Measurements from ENCODE around the gene AMMECR1. TPM values are rescaled to one million over a fixed set of nuclear protein-coding genes. Genes with fewer than 3 reads are reported as not detected.

The AMMECR1 gene
- total and polyA plus RNA-seq, 2 of the 4 experiments (the other 2 are of a cell fraction), result 7.0 to 11.3 TPM

DNA sequence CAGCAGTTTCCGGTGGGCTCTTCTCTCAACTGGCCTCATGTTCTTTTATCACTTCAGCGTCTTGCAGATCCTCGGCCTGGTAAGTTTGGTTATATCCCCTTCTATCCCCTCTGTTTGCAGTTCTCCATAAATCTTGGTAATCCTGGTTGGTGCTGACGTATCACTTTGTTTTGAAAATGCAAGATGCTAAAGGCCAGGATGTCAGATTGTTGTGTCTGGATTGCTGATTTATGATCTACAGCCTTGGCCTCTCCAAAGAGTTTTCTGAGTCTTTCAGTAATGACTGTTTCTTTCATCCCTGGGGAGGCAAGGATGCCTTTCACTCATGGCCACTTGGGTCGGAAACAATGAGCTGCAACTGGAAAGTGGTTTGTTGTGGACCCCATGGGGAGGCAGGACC lies 146.4 kb downstream of the AMMECR1 start:
- H4K8ac ChIP-seq (ENCODE audit: low read depth in 2 of 2, low read length in 2 of 2), result no peak overlapping the region
- no peak overlapping the region for H2BK120ac ChIP-seq (ENCODE audit: low read depth, low read length)
- no peak overlapping the region for H3K27ac ChIP-seq (ENCODE audit: insufficient read depth, low read length)
- H2AK5ac ChIP-seq (ENCODE audit: low read depth, low read length), result no peak overlapping the region
- no peak overlapping the region for H2BK5ac ChIP-seq (ENCODE audit: low read depth, low read length, poor library complexity, severe bottlenecking)
- H3K9me3 ChIP-seq (ENCODE audit: control insufficient read depth, insufficient read depth, low read length), result no peaks in the 10 kb centered on the region; the same call in 1 of the 2 replicates
- POLR2A ChIA-PET (ENCODE audit: unreplicated experiment), result no interaction called here
- in situ Hi-C loops (cut with MboI; ENCODE audit: low sequenced_read_pairs), result no loop called here
- CTCF ChIA-PET, result no interaction called here
- no peak overlapping the region for H3K23ac ChIP-seq (ENCODE audit: low read depth, low read length)
- peak; percentile 19 for DNase-seq
- no peak overlapping the region for H2AFZ ChIP-seq (replicated peaks; ENCODE audit: low read length, poor library complexity)
- BruUV-seq (replicated peaks), result no TSS peak
- no peak overlapping the region for H3K9ac ChIP-seq (ENCODE audit: low read depth, low read length)
- peaks cover 11% of the 10 kb centered on the region; the same call in 1 of the 2 replicates for H3K9me1 ChIP-seq (ENCODE audit: insufficient read depth, low read length)
- H3K36me3 ChIP-seq (ENCODE audit: control insufficient read depth, insufficient read depth, low read length), result 0 out of 2 replicates have a peak, but pooled peaks cover 4% of the 10 kb centered on the region
- no peak overlapping the region for H2AK9ac ChIP-seq (replicated peaks; ENCODE audit: low read depth, low read length, poor library complexity)
- dilution Hi-C loops (cut with HindIII; ENCODE audit: low sequenced_read_pairs, unreplicated experiment), result no loop called here
- H2BK15ac ChIP-seq (ENCODE audit: low read depth, low read length), result no peak overlapping the region
- H3K14ac ChIP-seq (replicated peaks; ENCODE audit: low read depth, low read length), result no peak overlapping the region
- peaks cover 4% of the 10 kb centered on the region; the same call in 1 of the 2 replicates for H3K4me1 ChIP-seq (ENCODE audit: control insufficient read depth, insufficient read depth, low read length)
- no peak overlapping the region for H4K5ac ChIP-seq (ENCODE audit: low read depth, low read length)
- H3K4me3 ChIP-seq (ENCODE audit: insufficient read depth, low read depth, low read length), result no peak overlapping the region
- TF ChIP-seq POLR2A (IDR thresholded peaks at IDR 0.05; ENCODE audit: low read depth, low read length) (no peak), MXI1 (IDR thresholded peaks at IDR 0.05; ENCODE audit: borderline replicate concordance, low read depth, low read length) (no peak), BHLHE40 (IDR thresholded peaks at IDR 0.05; ENCODE audit: low read depth, low read length) (no peak), RAD21 (IDR thresholded peaks at IDR 0.05; ENCODE audit: low read length) (no peak), MAZ (IDR thresholded peaks at IDR 0.05; ENCODE audit: borderline replicate concordance, low read depth, low read length) (no peak), RCOR1 (IDR thresholded peaks at IDR 0.05; ENCODE audit: insufficient replicate concordance, low read length) (no peak)
- TF ChIP-seq, protein P1, sequence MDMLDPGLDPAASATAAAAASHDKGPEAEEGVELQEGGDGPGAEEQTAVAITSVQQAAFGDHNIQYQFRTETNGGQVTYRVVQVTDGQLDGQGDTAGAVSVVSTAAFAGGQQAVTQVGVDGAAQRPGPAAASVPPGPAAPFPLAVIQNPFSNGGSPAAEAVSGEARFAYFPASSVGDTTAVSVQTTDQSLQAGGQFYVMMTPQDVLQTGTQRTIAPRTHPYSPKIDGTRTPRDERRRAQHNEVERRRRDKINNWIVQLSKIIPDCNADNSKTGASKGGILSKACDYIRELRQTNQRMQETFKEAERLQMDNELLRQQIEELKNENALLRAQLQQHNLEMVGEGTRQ (IDR thresholded peaks at IDR 0.05; ENCODE audit: low read depth, low read length), result no peak
- H4K20me1 ChIP-seq (ENCODE audit: insufficient read depth, low read length), result 0 out of 2 replicates have a peak, but pooled peaks cover 7% of the 10 kb centered on the region
- H4K91ac ChIP-seq (ENCODE audit: insufficient read depth, low read depth, low read length), result no peak overlapping the region
- H3K27me3 ChIP-seq (ENCODE audit: control insufficient read depth, insufficient read depth, low read length), result no peaks in the 10 kb centered on the region; the same call in 1 of the 2 replicates
- no CpG with 5 or more reads among the region's 5 CpGs for WGBS, 2 experiments (ENCODE audit: extremely low coverage in 2 of 2, insufficient read length in 1 of 2)
- no peak overlapping the region for H2BK20ac ChIP-seq (ENCODE audit: low read depth, low read length)
- no peak overlapping the region for H3K4ac ChIP-seq (ENCODE audit: low read depth, low read length)
- intact Hi-C loops (cut with micrococcal nuclease), result no loop called here
- no peak overlapping the region for H3K56ac ChIP-seq (ENCODE audit: extremely low read depth, insufficient read depth, low read length)
- no peak overlapping the region for H3K4me2 ChIP-seq (ENCODE audit: low read depth, low read length)
- H3K79me1 ChIP-seq (ENCODE audit: low read depth in 1 of 2, low read length in 2 of 2), result no peaks in the 10 kb centered on the region
- no peak overlapping the region for H3K18ac ChIP-seq (ENCODE audit: low read depth, low read length)
- ATAC-seq (ENCODE audit: low read depth), result no peak
